AG09319 (cell line): Measurements from ENCODE around the gene PITPNM2.
A peak's percentile ranks its signal among the peaks of the same experiment; 100 is the strongest.

ENCODE experiments used
- DNase-seq: peaks from one replicate; pipeline ENCODE4 v3.0.0-alpha.2; 2010; ENCODE audit warnings: low read depth; ENCODE audit errors: extremely low read depth
- TF ChIP-seq, protein P1 (sequence below): IDR thresholded peaks from 2 replicates; pipeline ENCODE4 v1.5.1; 2011; ENCODE audit warnings: low read depth, mild to moderate bottlenecking, inconsistent platforms, low read length, moderate library complexity

PITPNM2 gene

DNA sequence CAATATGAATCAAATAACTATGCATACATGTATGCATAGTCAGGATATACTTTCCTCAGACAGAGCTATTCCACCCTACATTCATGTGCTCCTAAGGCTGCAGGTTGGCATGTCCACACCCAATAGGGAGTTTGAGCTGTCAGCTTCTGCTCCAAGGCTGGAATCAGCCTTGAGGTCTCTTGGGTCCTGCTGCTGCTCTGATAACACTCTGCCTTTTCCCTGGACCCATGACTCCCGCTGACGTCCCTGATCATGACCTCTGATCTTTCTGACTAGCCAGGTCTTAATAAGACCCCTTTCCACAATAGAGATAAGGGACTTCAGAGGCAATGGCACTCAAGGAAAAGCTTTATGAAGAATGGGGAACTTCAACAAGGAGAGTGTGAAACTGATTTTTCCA is 5.7 kb downstream of the PITPNM2 start:
- TF ChIP-seq, protein P1, sequence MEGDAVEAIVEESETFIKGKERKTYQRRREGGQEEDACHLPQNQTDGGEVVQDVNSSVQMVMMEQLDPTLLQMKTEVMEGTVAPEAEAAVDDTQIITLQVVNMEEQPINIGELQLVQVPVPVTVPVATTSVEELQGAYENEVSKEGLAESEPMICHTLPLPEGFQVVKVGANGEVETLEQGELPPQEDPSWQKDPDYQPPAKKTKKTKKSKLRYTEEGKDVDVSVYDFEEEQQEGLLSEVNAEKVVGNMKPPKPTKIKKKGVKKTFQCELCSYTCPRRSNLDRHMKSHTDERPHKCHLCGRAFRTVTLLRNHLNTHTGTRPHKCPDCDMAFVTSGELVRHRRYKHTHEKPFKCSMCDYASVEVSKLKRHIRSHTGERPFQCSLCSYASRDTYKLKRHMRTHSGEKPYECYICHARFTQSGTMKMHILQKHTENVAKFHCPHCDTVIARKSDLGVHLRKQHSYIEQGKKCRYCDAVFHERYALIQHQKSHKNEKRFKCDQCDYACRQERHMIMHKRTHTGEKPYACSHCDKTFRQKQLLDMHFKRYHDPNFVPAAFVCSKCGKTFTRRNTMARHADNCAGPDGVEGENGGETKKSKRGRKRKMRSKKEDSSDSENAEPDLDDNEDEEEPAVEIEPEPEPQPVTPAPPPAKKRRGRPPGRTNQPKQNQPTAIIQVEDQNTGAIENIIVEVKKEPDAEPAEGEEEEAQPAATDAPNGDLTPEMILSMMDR: no peak

DNA sequence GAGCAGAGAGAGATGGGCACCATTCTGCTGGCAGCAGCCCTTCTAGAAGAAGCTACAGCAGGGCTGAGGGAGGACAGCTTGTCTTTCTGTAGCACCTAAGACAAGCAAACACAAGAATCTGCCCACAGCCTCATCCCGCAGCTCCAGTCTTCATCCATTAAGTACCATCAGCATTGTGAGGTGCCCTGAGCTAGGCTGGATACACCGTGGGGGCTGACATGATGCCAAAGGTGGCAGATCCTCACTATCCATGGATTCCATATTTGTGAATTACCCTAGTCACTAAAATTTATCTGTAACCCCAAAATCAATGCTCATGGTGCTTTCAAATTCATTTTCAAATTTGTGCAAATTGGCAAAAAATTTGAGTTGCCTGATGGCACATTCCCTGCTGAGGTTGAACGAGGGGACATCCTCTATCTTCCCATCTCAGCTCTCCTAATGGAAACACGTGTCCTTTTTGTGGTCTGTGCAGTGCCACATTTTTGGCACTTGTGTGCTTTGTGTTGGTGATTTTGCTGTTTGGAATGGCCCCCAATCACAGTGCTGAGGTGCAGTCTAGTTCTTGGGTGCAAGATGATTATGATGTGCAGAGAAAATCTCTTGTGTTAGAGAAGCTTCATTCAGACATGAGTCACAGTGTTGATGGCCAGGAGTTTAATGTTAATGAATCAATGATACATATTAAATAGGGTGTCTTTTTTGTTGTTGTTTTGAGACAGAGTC is 7.0 kb downstream of the PITPNM2 start:
- no peak for DNase-seq
- TF ChIP-seq, protein P1: no peak

More for the DNA sequence above, 5.7 kb downstream of the PITPNM2 start:
- DNase-seq: no peak

DNA sequence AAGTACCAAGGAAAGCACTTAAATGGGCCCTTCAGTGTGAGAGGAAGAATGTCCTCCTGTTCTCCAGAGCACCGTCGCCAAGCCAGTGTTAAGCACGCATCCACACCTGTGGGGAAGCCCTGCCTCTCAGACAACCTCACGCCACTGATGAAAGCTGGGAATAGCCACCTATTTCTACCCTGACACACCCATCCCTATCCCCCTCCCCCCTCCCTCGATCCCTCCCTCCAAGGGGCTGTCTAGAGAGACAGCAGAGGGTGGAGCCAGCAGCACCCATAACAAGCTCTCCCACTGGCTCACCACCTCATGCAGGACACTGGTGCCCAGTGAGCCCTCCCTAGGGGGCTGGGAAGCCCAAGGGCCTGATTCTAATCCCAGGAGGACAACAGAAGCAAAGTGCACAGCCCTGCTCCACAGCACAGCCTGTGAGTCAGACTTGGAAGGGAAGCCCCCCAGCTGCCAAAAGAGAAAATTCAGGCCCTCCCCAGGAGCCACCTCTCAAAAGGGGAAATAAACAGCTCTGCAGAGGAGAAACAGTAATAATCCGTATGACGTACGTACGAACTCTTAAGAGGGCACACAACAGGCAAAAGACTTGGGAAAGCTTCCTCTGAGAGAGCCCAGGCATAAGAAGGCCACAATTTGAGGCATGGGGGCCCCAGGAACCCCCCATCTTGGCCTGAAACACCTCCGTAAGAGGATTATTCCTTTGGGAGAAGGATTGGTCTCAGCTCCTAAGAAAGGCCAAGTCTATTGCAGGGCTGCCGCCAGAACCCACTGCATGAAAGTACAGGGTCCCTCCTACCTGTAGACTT is 7.8 kb downstream of the PITPNM2 start:
- TF ChIP-seq, protein P1: no peak
- no peak for DNase-seq

DNA sequence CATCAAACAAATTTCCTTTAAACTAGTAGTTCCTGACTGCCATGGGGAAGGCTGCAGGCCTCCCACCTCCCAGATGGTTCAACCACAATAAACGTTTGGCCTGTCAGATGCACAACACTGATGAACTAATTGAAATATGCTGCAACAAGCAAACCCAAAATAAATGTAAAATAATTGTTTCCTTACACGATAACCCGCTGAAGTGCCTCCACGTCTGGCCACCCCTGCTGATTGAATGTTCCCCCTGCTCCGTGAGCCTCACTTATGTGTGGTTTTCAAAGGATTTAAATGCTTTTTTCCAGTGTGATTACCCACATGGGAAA is 8.4 kb downstream of the PITPNM2 start:
- no peak for DNase-seq
- TF ChIP-seq, protein P1: no peak

DNA sequence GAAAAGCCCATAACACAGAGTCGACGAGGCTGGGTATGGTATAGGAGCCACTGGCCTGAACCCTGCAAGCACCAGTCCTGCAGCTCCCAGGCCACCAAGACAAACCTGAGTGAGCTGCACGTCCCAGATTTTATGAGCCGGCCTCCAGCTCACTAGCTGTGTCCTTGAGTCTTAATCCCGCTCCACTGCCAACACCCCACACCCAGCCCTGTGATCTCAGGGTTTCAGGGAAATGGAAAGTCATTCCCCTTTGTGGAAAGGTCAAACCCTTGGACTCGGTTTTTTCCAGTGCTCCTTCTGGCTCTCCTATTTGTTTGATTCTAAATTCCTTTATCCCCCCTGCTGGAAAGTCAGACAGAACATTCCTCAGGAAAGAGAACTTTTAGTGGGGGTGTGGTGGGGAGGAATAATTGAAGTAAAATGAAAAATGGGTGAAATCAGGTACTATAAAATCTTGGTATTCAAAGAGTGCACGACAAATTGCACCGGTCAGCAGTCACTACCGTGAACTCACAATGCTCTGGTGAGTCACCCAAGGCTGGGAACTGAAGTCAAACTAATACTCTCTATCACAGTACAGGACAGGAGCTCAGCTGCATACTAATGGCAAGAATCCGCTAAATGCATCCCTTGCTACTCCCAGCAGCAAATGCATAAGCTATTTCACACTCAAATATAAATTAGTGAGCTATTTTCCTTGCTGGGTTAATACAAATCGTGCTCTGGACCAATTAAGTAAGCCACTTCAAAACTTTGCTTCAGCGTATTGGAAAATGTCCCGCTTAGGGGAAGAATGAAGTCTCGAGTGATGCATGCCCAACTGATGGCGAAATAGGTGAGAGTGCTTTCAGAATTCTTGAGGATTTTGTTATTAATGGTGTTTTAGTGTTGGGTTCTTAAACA is 9.0 kb downstream of the PITPNM2 start:
- TF ChIP-seq, protein P1: no peak
- peak; percentile 39 for DNase-seq

DNA sequence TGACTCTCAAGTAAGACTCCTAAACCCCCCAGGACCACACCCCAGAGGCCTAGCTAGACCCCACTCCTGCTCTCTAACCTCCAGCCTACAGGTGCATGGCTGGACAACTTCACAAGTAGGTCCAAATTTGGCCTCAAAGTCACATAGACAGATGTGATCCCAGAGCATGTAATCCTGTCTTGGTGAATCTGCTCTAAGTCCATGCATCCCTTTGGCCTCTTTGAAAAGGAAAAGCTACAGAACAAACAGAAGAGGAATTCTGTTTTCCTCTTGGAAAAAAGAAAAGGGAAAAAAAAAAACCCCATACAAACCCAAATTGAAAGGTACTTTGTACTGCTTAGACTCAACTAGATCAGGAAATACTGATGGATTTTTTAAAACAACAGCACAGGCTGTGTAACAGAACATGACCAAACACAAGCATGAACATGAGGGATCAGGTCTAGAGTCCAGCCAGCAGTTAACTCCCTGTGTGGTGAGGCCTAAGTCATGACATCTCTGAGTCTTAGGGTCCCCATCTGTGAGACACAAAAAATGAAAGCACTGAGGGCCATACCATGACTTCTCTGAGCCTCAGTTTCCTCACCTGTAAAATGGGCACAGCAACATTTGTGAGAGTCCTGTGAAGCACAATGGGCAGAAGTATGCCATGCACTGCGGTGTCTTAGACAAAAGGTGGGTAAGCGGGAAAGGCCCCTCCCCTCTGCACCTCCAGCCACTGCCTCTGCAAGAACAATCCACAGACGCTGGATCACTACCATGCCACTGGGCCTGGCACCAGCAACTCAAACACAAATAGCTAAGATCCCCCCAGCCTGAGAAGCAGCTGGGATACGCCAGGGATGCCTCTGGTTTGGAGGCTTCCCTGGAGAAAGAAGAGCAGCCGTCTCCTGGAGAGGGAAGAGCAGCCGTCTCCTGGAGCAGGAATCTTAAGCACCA is 9.9 kb downstream of the PITPNM2 start:
- DNase-seq: no peak
- TF ChIP-seq, protein P1: no peak
